ENCODE data around the gene CMTM8.

Gene CMTM8

GRCh38 chr3:32278714-32279113 is 40.2 kb downstream of the CMTM8 start:
- no peak for DNase-seq (ENCODE audit: low spot score)

GRCh38 chr3:32280262-32280910 is 41.9 kb downstream of the CMTM8 start:
- DNase-seq (ENCODE audit: low spot score): no peak

GRCh38 chr3:32281570-32282106 is 43.2 kb downstream of the CMTM8 start:
- DNase-seq (ENCODE audit: low spot score): no peak

- DNase-seq (ENCODE audit: low spot score): no peak
These were observed 44.2 kb downstream of the CMTM8 start for GRCh38 chr3:32282578-32283154.

GRCh38 chr3:32283304-32283703 is 44.8 kb downstream of the CMTM8 start:
- no peak for DNase-seq (ENCODE audit: low spot score)

GRCh38 chr3:32284443-32285212 is 46.1 kb downstream of the CMTM8 start:
- no peak for DNase-seq (ENCODE audit: low spot score)

GRCh38 chr3:32285891-32286290 is 47.4 kb downstream of the CMTM8 start:
- no peak for DNase-seq (ENCODE audit: low spot score)

GRCh38 chr3:32288819-32289218 is 50.3 kb downstream of the CMTM8 start:
- DNase-seq (ENCODE audit: low spot score): no peak

- DNase-seq (ENCODE audit: low spot score): no peak
These were observed 52.1 kb downstream of the CMTM8 start for GRCh38 chr3:32290619-32291018.

GRCh38 chr3:32292085-32292796 is 53.8 kb downstream of the CMTM8 start:
- DNase-seq (ENCODE audit: low spot score): no peak

GRCh38 chr3:32293903-32294302 is 55.4 kb downstream of the CMTM8 start:
- no peak for DNase-seq (ENCODE audit: low spot score)

- DNase-seq (ENCODE audit: low spot score): peak; percentile 87
These were observed 58.0 kb downstream of the CMTM8 start for GRCh38 chr3:32296251-32297204.

- DNase-seq (ENCODE audit: low spot score): no peak
These were observed 58.9 kb downstream of the CMTM8 start for GRCh38 chr3:32297366-32297765.

- DNase-seq (ENCODE audit: low spot score): no peak
These were observed 62.9 kb downstream of the CMTM8 start for GRCh38 chr3:32301426-32301825.

- no peak for DNase-seq (ENCODE audit: low spot score)
These were observed 64.3 kb downstream of the CMTM8 start for GRCh38 chr3:32302601-32303398.

- no peak for DNase-seq (ENCODE audit: low spot score)
These were observed 64.9 kb downstream of the CMTM8 start for GRCh38 chr3:32303399-32303747.

GRCh38 chr3:32303977-32304881 is 65.7 kb downstream of the CMTM8 start:
- DNase-seq (ENCODE audit: low spot score): no peak

GRCh38 chr3:32305361-32305876 is 66.9 kb downstream of the CMTM8 start:
- no peak for DNase-seq (ENCODE audit: low spot score)

GRCh38 chr3:32306072-32306471 is 67.6 kb downstream of the CMTM8 start:
- no peak for DNase-seq (ENCODE audit: low spot score)
